Panc1 (cell line): ENCODE measurements around the gene CALB2. TPM values are rescaled to one million over a fixed set of nuclear protein-coding genes. Genes with fewer than 3 reads are reported as not detected.

Experiments
- total RNA-seq: library from RNA; stranded (reverse); gene quantifications from one replicate; pipeline ENCODE4 v1.2.1, GENCODE V29; 2021; ENCODE audit not compliant: unreplicated experiment

Gene CALB2
- total RNA-seq, 1 experiment from 2014 or later: 0.59 TPM

Other genes starting within 250 kb of the CALB2 start
- gene HYDIN, start 128.0 kb upstream of the CALB2 start, total RNA-seq: 0.80 TPM
- 12.5 TPM for gene CMTR2, start 69.3 kb upstream of the CALB2 start, total RNA-seq
- not detected for gene TLE7, start 83.3 kb downstream of the CALB2 start, total RNA-seq
- 5.2 TPM for gene ZNF23, start 103.5 kb downstream of the CALB2 start, total RNA-seq
- 2.5 TPM for gene ZNF19, start 130.6 kb downstream of the CALB2 start, total RNA-seq
- gene CHST4, start 167.7 kb downstream of the CALB2 start, total RNA-seq: 1.1 TPM
- 0.49 TPM for gene TAT, start 218.4 kb downstream of the CALB2 start, total RNA-seq